NCI-H1092 treated with DMSO at 0.1 percent for 48 hours (cell line): ENCODE measurements around the gene NUDCD3.

Experiments used
- DNase-seq: peaks from one replicate; lab custom pipeline; 2025; lab: John Stamatoyannopoulos, UW

The NUDCD3 gene

DNA sequence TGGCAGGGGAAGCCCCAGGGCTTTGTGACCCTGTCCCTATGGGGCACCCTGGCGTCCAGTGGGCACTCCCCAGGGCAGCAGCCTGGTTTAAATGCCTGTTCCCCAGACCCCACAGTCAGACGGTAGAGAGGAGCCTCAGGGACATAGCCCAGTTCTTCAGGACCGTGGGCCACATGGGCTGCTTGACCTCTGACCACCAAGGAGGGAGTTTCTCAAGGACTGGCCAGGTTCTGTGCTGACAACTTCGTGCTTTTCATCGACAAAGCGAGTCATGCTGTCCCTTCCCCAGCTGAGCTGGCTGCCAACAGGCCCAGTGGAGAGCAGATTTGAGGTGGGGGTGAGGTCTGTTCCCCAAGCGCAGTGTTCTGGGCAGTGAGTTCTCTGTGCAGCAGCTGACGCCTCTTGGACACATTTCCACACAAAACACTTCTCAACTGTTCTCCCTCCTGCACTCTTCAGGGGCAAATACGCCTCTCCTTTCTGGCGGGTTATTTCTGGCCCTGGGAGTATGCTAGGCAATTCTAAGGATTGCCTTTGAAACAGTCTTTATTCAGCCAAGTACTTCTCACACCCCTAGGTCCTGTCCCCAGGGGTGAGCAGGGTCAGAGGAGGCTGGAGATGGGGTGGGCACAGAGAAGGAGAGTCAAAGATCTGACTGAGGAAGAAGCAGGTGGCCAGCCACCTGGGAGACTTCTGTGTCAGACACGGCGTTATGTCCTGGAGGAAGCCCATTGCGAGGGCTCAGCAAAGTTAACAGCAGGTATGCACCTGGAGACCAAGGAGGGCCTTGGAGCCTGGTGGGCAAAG is 107.8 kb downstream of the NUDCD3 start:
- DNase-seq, result no peak

DNA sequence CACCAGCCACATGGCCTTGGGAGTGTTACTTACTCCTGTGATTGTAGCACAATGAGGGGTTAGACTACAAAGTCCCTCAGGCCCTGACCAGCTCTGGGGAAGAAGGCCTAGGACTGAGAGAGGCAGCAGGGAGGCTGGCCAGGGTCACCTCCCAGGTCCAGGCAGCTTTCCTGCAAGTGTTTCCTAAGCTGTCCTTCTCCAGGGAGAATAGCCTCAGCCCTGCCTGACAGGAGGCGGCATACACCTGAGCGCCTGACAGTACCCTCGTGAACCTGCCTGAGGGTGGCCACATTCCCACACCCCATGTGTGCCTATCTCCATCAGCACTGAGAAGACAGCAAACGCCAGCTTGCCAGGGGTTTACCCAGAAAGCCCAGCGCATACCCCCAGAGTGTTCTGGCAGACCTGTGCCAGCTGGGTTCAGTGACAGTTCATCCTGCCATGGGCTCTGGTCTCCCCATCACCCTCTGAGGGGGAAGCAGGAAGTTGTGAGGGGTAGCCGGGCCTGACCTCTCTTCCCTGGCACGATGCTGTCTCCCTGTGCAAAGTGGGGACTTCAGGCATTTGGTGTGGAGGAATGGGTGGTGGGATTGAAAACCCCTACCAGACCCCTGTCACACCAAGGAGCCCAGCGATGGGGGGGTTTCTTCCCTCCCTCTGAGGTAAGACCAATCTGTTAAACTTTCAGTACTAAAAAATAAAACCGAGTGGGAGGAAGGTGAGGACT is 108.8 kb downstream of the NUDCD3 start:
- DNase-seq, result no peak

DNA sequence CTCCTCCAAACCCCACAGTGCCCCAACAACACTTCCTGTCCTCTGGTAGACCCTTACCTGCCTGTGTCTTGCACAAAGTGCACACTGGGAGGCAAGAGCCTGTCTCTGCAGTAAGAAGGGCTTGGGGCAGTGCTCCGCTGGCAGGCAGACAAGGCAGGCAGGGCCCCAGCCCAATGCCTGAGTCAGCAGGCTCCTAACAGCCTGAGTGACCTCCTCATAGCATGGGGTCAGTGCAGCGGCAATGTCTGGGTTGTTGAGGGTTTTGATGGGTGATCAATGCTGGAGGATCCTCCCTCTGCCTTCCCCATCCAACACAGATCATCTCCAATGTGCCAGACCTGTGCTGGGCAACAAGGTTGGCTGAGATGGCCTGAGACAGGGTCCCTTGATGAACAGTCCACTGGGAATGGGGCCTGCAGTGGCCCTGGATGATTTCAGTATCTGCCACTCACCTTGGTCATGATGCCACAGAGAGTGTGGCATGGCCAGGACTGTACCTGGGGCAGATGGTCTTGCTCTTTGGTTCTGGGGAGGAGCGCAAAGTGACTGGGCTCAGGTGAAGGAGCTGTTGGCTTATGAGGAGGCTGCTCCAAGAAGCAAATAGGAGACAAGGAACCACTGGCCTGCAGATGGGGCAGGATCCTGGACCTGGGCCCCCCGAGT is 109.5 kb downstream of the NUDCD3 start:
- DNase-seq, result no peak

DNA sequence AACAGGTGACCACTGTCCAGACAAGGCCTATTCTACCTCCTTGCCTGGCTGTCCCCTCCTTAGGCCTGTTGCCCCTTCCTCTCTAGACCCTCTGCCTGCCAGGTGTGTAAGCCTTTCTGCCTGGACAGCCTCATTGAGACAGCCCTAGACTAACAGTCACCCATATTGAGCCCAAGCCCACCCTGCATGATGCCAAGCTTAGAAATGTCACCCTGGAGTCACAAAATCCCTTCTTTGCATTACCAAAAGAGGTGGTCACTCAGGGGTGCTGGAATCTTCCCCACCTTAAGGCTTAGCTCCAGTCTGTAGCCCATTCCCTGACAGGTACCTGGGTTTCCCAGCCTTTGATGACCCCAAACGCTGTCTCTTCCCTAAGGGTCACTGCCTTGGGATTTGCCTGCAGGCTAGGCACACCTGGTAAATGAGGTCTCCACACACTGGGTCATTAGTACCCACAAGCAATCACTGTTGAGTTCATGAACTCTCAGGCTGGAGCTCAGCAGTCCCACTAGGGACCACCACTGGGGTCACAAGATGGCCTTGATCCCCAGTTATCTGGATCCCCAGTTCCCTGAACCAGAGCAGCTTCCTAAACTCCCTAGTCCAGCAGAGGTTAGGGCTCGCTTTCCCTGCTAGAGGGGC is 110.1 kb downstream of the NUDCD3 start:
- DNase-seq, result no peak

DNA sequence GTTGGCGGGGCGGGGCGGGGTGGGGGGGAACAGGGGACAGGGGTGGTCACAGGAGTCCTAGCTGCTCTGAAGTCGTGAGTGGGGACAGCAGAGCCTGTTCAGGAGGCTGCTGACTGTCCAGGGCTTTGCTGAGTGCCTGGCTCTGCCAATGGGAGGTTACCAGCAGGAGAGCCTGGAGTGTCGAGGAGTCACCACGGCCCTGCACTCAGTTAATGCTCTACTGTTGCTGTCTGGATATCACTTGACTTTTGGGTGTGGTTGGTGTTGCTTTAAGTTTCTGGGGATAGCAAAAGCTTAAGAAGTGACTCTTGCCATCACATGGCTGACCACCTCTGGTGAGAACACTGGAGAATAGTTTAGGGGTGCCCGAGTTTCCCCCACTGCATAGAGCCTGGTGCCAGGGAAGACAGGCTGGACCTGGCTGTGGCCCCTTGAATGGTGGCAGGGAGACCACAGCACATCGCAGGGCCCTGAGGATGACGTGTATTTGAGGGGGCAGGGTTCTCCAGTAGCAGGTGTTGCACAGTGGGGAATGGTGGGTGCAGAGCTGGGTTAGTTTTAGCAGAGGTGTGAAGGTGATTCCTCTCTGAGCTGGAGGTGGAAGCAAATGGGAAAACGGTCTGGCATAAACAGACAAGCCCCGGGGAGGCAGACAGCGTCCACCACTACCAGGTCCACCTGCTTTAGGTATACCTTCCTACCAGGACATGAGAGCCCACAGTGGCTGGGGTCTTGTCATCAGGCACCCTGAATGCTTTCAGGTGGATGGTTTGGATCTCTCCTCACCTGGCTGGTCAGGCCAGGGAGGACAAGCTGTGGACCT is 110.9 kb downstream of the NUDCD3 start:
- DNase-seq, result no peak

DNA sequence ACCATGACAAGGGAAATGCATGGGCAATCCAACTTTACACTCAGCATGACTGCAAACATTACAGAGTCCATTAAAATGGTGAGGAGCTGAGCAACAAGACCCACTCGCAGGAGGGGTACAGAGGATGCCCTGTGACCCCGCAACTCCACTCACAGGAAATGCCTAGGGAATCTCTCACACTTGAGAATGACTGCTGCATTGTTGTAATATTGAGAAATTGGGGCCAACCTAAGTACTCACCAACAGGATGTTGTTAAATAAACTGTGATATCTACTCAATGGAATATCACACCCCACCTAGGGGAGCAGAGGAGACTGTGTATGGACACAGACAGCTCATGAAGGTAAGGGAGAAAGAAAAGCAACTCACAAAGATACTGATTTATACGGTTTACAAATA is 111.7 kb downstream of the NUDCD3 start:
- DNase-seq, result no peak

DNA sequence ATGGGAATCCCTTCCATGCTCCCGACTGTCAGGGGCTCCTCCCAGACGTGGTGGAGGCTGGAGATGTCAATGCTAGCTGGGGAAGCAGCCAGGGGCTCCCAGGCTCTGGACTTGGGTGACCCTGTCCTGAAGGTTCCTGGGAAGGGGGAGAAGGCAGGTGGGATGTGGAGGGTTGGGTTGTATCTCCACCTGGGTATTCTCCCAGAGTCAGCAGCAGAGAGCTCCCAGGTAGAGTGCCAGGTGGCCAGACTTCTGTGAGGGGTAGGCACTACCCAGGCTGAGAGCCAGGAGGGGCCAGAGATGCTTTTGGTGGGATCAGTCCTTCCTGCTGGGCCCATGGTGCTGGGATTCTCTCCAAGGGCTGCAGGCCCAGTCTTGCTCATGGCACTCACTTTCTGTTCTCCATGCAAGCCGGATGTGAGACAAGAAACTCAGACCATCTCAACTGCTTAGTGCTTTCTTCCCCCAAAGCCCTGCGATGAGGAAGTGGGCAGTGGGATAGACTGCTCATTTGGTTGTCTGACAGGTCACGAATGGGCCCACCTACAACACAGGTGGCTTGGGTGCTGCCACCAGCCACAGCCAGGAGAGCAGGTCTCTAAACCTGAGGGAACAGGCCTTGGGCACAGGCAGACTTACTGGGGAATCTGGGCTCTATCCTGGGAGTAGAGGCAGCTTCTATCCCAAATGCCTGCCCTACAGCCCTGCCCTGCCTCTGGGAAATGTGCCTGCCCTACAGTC is 112.6 kb downstream of the NUDCD3 start:
- DNase-seq, result no peak

DNA sequence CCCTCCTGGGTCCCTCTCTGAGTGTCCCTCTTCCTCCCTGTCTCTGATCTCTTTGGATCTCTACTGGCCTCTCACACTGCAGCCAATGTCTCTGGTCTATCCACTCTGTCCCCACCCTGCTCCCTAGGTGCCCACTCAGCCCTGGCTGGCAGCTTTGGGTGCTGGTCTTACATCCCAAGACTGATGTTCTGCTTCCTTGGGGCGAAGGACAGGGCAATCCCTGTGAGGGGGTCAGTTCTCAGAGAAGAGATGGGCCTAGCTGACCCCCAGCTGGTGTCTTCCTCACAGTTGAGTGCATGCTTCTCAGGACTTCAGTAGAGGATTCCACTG is 113.4 kb downstream of the NUDCD3 start:
- no peak for DNase-seq

DNA sequence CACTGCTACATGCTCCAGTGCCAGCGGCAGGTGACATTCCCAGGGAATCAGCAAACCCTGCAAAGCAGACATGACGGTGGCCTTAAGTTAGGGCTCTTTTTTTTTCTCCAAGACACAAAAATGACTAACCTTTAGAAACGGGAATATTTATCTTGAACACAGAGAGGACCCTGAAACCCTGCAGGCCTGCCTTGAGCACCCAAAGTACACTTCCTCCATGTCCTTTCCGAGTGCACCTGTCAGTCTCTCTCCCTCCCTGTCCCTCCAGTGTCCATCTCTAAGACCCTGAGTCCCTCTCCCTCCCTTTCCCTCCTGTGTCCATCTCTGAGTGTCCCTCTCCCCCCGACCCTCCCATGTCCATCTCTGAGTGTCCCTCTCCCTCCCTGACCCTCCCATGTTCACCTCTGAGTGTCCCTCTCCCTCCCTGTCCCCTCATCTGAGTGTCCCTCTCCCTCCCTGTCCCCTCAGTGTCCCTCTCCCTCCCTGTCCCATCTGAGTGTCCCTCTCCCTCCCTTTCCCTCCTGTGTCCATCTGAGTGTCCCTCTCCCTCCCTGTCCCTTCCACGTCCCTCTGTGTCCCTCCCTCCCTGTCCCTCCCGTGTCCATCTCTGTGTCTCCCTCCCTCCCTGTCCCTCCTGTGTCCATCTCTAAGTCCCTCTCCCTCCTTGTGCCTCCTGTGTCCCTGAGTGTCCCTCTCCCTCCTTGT is 113.9 kb downstream of the NUDCD3 start:
- no peak for DNase-seq

DNA sequence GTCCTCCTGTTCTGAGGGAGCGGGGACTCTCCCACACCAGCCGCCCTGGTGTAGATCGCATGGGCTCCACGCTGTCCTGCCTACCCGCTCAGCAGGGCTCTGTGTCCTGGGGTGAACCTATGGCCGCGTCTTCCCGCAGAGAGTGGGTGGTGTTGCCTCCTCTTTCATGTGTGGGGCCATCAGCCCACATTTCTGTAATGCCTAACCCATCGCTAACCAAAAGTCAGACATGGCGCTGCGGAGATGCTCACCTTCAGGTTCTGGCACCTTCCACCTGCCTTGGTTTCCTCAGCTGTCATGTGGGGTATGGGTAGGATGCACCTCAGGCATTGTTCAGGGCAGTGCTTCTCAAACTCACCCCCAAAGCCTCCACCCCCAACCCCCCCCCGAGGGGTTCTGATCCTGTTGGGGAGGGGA is 114.5 kb downstream of the NUDCD3 start:
- DNase-seq, result no peak

DNA sequence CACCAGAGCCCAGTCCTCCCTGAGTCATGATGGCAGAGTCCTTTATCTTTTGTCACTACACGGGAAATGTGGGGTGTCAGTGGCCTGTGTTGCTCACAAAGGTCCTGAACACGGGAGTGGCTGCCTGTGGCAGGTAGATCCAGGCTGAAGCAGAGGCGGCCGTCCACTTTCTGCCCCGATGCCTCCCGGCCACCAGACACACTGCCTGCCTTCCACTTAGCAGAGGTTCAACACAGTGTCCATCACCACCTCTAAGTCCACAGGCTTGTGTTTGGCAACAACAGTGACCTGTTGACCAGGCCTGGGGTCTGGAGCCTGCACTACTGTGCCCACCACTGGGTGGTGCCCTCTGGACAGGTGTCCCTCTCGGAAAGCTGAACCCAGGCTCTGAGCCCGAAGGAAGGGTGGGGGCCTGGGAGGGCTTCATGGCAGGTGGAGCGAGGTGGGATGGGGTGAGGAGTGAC is 115.2 kb downstream of the NUDCD3 start:
- DNase-seq, result peak; percentile 23

DNA sequence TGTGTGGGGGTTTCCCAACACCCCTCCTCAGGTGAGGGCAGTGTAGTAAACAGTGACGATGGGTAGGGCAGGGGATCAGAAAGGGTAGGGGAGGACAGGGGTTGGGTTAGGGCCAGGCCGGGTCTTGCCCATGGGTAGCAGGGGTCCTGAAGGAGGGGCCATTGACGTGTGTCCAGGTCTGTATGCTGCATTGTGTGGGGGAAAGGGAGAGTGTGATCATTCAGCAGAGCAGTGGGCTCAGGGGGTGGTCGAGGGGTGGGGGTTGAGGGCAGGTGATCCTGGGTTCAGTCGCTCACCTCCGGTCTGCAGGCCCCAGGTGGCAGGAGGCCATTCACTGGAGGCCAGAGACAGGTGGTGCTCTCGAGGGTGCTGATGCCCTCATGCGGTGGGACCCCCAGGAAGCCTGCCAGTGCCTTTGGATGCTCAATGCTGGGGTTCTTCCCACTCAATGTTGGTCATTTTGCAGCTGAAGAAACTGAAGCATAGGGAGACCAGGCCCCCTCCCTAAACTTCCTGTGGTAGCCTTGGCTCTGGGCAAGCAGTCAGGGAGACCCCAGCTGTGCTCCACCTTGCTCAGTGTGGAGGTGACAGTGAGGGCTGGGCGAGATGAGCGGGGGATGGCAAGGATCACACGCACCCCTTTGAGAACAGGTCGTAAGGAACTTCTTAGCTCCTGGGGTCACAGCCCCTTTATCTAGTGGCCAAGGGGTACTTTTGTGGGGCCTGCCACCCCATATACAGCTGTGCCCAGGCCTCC is 116.3 kb downstream of the NUDCD3 start:
- DNase-seq, result no peak

DNA sequence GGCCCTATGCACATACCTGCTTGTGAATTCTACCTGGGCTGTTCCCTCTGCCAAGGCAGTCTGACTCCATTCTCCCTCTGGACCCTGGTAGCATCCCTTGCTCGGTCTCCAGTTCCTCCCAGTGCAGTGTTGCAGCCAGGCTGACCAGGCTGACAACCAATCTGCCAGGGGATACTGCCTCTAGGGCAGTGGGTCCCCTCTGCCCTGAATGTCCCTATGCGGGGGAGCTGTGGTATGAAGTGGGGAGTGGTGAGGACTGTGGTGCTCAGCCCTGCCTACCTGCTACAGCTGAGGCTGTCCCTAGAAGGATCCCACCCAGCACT is 117.1 kb downstream of the NUDCD3 start:
- DNase-seq, result no peak

DNA sequence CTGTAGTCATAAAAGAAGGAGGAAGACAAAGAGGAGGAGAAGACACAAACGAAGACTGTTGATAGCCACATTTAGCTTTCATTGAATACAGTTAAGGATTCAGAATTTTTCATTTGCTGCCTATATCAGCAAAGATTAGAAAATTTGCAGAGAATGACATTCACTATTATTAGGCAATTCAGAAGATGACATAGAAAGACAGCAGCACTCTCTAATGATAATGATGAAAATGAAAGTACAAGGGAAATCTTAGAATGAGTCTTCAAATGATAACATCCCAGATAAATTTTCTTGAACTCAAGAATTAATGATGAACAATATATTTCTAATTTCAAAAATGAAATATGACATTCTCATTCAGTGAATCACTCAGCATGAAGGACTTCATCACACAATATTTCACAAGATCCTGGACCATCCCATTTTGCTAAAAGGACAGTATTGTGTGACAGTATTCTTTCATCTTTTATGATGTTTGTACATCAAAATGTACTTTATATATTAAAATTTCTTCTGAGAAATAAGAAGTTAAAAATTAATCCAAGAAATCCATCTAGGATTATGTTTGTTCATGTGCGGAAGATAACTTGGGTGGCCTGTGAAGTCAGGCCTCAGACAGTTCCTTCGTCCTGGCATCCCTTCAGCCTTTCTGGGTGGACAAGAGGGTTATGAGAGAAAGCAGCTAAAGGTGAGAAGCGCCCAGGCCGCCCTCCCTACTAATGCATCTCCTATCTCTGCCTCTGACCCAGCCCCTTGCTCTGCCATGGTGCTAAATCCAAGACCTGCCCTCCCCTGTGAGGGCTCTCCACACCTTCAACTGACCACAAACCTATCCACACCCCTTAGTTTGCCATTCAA is 117.7 kb downstream of the NUDCD3 start:
- DNase-seq, result no peak

DNA sequence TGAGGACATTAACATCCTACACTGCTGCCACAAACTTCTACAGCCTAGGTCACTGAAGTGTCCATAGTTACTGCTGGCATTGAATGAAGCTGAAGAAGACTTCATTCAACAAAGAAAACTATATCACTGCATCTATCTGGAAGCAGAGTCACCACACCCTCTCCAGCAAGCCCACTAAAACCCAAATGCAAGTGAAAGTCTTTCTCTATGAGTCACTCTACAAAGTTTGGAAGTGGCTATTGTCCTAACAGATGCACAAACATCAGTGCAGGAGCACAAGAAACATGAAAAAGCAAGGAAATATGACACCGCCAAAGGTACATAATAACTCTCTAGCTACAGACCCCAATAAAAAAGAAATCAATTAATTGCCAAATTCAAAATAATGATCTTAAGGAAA is 121.6 kb downstream of the NUDCD3 start:
- no peak for DNase-seq

DNA sequence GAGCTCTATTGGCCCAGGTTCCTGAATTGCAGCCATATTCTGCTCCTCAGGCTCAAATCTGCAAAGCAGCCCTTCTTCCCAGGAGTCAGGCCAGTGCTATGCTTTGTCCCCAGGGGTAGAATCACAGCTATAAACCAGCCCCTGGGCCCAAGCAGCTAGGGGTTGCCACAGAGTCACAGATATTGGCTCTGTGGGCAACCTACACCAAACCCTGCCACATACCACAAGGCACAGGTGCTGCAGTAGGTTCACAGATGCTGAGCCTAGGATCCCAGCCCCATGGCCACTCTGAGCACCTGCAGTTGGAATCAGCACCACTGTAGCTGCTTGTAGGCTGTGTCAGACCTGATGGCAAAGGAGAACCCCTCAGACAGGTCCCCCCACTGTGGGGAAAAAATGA is 122.0 kb downstream of the NUDCD3 start:
- no peak for DNase-seq

DNA sequence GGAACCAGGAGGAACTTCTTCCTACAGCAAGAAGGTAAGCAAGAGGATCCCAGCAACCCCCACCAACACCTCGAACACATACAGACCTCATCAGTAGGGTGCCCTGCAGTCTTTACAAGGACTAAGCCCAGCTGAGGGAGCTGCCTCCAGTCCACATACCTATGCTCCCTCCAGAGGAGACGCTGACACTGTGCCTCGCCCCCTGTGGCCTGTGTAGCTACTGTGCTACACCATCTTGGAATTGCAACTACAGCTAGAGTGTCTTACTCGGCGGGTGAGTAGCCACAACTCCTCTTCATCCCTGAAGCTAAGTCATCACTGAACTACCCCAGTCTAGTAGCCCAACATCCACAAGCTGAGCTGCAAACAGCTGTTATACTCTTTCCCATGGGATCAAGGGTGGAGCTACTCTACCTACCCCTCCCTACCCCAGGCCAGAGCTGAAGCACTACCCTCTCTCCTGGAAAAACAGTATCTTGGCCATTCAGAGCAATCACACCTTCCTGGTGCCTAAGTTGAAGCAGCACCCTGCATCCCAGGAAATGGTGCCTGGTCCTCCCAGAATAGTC is 122.9 kb downstream of the NUDCD3 start:
- no peak for DNase-seq

DNA sequence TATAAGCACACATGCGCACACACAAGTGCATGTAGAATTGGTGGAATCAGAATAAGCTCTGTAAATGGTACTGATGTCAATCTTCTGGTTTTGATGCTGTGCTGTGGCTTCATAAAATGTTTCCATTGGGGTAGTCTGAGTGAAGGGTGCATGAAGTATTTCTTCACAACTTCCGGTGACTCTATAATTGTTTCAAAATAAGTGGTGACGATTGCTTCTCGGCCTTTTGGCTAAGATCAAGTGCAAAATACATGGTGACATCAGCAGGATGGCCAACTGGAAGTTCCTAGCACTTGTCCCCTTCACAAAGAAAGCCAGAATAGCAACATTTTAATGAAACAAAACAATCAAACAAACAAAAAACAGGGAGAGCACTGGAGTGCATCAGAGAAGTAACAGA is 123.5 kb downstream of the NUDCD3 start:
- DNase-seq, result no peak
